NCI-H460 (cell line): ENCODE data around the gene HK3. TPM values are rescaled to one million over a fixed set of nuclear protein-coding genes. Genes with fewer than 3 reads are reported as not detected.
"Not testable (repeated sequence)": the region's sequence is repeated elsewhere in the genome, so short reads cannot be mapped to it uniquely, and the experiment has no call there.

Experiments used
- DNase-seq: peaks from one replicate; pipeline ENCODE4 v3.0.0-alpha.2; 2016; ENCODE audit warnings: low read depth; ENCODE audit errors: extremely low read depth
- total RNA-seq: library from RNA; depleted of rRNA; stranded (reverse); fragments of >200 nt; shearing (Covaris generic); gene quantifications from 2 replicates; pipeline ENCODE4 v1.2.3, GENCODE V29; 2014

The HK3 gene
- total RNA-seq, 1 experiment from 2014 or later = not detected

DNA sequence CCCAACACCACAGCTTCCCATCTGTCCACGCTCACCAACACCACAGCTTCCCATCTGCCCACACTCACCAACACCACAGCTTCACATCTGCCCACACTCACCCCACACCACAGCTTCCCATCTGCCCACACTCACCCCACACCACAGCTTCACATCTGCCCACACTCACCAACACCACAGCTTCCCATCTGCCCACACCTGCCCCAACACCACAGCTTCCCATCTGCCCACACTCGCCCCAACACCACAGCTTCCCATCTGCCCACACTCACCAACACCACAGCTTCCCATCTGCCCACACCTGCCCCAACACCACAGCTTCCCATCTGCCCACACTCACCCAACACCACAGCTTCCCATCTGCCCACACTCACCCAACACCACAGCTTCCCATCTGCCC lies 26.6 kb downstream of the HK3 start:
- DNase-seq = not testable (repeated sequence)

DNA sequence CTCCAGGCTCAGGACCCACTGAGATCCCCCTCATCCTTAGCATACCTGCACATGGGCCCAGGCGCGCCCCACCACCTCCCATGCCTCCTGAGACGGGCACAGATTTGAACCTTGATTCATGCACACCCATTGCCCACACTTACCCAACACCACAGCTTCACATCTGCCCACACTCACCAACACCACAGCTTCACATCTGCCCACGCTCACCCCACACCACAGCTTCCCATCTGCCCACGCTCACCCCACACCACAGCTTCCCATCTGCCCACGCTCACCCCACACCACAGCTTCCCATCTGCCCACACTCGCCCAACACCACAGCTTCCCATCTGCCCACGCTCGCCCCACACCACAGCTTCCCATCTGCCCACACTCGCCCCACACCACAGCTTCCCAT lies 28.5 kb downstream of the HK3 start:
- not testable (repeated sequence) for DNase-seq

DNA sequence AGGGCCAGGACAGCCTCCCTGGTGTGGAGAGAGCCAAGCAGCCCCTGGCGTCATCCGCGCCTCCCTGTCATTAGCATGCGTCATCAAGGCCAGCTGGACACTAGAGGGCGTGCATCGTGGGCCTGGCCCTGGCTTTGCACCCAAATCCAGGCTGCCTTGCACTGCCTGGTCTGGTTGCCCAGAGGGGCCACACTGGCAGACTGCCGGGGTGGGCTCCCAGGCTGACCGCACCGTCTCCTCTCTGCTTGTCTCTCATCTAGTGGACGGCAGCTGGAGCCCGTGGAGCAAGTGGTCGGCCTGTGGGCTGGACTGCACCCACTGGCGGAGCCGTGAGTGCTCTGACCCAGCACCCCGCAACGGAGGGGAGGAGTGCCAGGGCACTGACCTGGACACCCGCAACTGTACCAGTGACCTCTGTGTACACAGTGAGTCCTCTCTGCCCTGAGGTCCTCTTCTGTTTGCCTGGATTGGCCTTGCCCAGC lies 29.0 kb downstream of the HK3 start:
- DNase-seq = peak; percentile 64

DNA sequence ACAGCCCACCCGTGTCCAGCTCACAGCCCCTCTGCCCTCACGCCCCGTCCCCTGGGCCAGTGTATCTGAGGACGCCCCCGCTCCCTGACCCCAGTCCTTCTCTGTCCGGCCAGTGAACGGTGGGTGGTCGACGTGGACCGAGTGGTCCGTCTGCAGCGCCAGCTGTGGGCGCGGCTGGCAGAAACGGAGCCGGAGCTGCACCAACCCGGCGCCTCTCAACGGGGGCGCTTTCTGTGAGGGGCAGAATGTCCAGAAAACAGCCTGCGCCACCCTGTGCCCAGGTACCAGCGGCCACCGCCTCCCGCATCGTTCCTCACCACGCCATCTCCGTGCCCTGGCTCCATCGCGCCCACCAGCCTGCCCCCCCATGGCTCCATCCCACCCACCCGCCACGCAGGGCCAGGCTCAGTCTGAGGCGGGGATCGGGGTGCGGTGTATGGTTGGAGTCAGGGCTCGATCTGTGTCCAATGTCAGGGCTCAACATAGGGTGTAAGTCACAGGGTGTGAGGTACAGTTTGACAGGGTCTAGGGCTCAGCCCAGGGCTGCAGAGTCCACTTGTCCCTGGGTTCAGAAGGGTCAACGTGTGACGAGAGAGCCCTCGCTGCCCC lies 29.5 kb downstream of the HK3 start:
- DNase-seq = no peak

DNA sequence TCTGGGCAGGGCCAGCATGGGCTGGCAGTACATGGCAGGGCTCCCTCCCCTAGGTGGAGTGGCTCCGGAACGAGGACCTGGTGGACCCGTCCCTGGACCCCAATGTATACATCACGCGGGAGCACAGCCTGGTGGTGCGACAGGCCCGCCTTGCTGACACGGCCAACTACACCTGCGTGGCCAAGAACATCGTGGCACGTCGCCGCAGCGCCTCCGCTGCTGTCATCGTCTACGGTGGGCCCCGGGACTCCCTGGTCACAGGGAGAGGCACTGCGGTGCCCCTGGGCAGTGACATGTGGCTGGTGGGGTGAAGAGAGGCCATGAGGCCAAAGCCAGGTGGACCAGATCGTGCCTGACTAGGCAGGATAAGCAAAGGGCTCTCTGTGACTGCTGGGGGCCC lies 30.4 kb downstream of the HK3 start:
- no peak for DNase-seq

DNA sequence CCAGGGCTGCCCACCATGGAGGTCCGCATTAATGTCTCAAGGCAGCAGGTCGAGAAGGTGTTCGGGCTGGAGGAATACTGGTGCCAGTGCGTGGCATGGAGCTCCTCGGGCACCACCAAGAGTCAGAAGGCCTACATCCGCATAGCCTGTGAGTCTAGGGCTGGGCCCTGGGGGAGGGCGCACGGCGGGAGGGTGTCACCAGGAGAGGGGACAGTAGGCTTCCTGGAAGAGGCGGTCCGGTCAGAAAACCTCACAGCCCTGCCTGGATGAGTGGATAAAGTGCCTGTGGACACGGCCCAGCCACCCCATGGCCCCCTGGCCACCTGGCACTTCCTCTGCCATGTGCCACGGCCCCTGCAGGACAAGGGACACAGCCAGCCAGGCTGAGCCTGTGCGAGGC lies 31.0 kb downstream of the HK3 start:
- no peak for DNase-seq

DNA sequence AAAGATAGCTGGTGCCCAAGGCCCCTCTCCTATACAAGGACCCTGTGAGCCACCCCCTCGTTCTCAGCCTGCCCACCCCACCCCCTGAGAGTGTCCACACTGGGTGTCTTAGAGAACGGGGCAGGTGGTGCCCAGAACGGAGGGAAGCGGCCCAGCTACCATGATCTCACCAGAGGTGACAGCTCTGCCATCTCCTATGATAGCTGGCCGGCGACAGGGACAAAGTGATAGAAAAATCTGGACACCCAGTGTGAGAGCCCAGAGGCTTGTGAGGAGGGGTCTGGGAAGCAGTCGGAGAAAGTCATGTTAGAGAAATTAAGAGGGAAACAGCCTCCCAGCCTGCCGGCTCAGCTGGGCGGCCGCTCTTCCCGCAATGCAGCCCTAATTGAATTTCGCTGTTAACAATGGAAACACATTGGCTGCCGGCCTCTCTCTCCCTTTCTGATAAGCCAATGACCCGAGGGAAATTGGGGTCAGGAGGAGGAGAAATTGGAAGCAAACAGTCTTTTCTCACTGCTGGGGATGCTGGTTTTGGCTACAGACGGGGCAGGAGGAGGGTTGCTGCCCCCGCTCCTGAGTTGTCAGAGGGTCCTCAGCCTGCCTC lies 32.3 kb downstream of the HK3 start:
- no peak for DNase-seq

DNA sequence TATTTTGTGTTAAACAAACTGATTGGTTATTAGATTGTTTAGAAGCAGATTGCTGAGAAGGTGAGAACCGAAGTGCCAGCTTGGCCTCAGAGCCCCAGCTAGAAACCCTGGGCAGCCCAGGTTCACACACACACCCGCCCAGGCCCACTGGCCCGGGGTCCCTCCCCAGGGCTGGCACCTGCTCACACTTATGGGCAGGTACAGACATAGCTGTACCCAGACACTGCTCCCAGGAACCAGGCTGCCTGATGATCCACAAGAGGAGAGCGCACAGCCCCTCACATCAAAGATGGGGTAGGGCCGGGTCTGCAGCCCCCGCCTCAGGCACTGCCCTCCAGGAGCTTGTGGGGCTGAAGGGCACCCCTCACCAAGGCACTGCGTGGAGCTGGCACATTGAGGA lies 33.2 kb downstream of the HK3 start:
- no peak for DNase-seq

DNA sequence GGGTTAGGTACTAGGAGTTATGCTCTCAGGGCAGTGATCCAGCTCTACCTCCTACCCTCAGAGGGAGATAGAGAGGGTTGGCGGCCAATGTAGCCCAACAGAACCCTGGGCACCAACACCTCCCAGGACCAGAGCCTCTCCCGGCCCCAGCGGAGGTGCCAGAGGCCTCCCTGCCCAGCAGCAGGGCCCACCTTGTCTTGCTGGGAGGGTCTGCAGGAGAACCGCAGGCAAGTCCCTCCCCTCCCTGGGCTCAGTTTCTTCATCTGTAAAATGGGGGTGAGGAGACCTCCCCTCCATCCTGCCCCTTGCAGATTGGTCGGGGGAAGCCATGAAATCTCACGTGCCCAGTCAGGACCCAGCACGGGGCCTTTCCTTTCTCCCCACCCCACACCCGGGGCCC lies 34.4 kb downstream of the HK3 start:
- DNase-seq = no peak

DNA sequence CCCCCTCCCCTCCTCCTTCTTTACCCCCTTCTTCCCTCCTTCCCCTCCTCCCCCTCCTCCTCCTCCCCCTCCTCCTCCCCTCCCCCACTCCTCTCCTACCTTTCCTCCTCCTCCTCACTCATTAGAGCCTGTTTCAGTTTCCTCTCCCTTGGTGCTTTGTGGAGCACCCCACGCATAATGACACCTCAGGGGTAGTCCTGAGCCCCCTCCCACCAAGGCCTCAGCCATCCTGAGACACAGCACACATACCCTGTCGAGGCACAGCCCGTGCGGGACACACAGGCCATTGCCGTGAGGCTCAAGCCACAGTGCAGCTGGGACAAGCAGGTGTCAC lies 35.4 kb downstream of the HK3 start:
- DNase-seq = no peak

DNA sequence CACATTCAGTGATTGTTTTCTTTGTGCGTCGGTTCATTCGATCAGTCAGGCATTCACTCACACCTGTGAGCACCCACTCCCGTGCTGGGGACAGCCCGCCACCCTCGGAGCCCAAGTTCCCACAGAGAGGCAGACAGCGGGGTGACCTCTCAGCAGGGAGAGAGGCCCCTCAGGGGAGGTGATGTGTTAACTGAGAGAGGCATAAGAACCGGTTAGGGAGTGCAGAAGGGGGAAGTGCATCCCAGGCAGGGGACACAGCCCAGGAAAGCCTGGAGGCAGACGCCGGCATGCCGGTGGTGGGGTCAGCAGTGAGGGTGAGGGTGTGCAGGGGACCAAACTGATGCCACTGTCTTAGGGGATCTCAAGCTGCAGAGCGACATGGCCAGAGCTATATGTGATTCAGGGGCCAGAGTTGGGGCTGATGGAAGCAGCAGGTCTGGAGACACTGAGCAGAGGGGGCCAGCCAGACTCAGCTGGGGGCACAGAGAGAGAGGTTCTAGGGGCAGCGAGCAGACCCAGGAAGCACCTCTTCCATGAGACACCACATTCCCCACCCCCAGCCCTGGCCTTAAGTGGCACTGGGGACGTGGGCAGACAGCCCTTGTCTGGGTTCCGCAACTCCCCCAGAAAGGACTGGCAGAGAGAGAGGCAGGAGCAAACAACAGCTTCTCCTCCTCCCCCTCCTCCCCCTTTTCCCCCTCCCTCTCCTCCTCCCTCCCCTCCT lies 35.9 kb downstream of the HK3 start:
- no peak for DNase-seq

DNA sequence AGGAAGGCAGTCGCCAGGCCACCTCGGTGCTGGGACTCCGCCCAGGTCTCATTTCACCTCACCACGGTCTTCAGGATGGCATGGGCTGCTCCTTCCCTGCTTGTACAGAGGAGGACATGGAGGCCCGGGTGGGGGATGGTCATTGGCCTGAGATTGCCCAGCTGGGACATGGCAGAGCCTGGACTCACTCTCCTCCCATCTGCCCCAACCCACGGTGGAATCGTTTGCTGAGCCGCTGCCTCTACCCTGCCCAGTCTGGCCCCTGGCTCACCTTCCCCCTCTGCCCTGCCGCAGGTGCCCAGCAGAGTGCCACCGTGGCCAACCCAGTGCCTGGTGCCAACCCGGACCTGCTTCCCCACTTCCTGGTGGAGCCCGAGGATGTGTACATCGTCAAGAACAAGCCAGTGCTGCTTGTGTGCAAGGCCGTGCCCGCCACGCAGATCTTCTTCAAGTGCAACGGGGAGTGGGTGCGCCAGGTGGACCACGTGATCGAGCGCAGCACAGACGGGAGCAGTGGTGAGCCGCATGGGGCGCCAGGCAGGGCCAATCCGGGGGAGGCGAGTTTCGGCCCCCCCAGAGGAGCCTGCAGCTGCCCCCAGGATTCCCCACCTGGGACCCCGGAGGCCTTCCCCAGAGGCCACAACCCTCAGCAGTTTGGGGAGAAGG lies 36.7 kb downstream of the HK3 start:
- no peak for DNase-seq

DNA sequence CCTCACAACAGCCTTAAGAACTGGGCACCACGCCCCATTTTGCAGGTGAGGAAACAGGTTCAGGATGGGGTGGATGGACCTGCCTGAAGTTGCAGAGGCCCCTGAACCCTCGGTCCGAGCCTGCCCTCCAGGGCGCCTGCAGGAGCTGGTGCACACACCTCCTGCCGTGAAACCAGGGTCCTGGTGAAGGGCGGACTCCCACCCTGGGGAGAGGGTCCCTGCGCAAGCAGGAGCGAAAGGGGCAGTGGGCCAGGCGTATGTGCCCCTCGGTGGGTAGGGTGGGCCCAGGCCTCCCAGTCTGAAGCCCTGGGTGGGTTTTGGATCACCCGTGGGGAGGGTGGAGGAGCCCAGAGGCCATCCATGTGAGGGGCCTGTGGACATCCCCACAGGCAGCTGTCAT lies 37.9 kb downstream of the HK3 start:
- no peak for DNase-seq

DNA sequence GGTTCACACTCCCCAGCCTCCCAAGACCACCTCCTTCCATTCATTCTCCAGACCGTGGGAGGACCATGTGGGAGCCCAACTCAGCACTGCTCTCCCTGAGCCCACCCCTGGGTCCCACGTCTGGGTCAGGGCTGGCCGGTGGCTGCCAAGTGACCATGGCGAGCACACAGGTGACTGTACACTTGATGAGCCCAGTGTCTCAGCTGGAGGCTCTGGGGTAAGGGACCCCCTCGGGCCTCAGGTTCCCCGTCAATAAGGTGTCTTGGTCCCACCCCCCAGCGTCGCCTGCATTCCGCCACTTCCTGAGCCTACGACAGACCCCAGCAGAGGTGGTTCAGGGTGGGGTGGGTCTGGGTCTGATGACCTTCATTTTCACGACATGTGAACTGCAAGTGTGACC lies 38.8 kb downstream of the HK3 start:
- no peak for DNase-seq

DNA sequence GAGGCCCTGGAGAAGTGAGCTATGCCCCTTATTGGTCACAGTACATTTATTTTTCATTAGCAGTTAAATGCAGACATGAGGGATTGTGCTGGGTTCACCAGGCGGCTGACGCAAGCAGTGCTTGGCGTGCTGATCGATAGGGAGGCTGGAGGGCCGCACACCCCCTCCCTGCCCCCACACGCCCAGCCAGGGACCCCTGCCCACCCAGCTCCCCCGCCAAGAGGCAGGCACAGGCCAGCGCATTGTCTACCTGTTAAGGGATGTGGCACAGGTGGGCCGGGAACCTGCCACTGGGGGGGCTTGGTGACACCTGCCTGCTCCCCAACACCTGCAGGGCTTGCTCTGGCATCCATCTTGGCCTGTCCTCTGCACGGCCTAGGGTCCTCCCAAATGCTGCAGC lies 39.2 kb downstream of the HK3 start:
- no peak for DNase-seq

DNA sequence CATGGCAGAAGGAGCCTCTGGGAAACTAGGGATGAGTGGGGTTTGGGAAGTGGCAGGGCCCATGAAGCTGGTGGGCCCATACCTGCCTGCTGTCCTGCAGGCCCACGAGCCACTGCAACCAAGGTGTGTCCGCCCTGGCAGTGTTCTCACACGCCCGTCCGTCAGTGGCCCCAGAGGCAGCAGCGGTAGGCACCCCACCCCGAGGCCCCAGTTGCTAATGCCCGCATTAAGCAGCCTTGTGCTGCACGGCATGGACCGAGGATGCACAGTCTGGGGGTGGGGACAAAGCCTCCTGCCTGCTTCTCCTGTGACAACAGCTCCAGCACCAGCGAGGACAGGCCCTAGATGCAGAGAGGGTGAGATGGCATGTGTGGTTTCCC lies 41.3 kb downstream of the HK3 start:
- DNase-seq = no peak

DNA sequence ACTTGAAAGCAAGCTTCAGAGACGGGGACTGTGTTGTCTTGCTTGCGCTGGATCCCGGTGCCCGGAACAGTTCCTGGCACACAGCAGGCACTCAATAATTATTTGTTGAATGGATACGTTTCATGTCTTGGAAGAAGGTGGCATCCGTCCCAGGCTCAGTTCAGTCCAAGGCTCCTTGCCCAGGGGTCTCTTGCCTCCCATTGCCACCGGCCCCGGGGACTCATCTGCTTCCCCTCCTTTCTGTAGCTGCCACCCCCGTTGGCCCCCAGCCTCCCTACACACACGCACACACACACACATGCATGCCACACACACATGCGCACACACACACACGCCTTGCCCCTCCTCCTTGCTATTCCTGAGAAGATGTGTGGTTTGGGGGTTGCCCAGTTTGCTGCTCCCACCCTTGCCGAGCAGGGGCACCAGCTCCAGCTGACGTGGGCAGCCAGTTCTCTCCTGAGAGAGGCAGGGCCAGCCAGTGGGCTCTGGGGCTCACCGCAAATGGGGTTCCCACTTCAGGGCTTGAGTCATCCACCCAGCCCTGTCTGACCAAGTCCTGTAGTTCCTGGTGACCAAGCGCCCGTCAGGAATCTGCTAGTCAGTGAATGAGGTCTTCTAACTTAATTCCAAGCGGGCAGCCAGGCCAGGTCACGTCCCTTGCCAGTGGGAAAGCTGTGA lies 41.8 kb downstream of the HK3 start:
- no peak for DNase-seq

DNA sequence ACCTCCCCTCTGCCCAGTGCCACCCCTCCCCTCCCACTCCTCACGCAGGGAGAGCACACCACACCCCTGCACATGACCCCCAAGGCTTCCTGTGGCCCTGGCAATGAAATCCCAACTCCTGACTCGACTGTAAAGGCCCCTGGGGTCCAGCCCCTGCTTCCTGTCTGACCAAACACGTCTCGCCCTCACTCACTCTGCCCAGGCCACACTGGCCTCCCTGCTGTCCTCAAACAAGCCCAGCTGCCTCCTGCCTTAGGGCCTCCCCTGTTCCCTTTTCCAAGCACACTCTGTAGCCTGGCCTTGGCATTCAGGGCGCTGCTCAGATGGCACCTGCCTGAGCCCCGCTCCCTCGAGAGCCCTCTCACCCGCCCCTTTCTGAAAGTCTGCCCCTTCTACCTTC lies 42.4 kb downstream of the HK3 start:
- no peak for DNase-seq

DNA sequence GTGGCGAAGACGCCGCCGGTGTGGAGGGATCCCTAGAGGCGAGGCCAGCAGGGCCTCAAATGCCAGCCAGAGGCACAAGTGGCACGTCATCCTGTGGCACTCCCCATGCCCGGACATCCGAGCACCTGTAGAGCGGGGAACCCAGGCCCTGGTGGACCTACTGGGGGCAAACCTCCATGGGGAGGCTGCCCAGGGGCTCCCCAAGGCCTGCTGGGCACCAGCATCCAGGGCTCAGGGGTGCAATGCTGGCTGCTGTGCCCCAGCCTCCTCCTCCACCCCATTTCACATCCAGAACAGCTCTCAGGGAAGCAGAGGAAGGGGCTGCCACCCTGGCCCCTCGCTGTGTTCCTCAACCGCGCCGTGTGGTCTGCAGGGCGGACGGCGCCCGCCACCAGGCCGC lies 43.5 kb downstream of the HK3 start:
- DNase-seq = no peak

DNA sequence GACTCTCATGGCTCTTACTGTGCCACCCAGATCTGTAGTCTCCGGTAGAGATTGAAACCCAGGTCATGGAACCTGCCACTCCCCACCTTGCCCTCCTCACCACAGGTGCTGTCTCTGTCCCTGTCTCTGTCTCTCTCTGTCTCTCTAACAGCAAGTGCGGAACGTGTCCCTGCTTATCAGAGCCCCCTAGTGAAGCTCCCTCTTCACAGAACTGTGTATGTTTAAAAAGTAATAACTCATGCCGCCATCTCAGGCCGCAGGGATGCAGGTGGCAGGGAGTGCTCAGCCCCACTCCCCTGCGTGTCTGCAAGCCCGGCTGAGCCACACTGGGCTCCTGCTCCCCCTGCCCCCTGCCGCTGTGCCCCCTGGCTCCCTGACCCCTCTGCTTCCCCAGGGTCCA lies 45.0 kb downstream of the HK3 start:
- no peak for DNase-seq

DNA sequence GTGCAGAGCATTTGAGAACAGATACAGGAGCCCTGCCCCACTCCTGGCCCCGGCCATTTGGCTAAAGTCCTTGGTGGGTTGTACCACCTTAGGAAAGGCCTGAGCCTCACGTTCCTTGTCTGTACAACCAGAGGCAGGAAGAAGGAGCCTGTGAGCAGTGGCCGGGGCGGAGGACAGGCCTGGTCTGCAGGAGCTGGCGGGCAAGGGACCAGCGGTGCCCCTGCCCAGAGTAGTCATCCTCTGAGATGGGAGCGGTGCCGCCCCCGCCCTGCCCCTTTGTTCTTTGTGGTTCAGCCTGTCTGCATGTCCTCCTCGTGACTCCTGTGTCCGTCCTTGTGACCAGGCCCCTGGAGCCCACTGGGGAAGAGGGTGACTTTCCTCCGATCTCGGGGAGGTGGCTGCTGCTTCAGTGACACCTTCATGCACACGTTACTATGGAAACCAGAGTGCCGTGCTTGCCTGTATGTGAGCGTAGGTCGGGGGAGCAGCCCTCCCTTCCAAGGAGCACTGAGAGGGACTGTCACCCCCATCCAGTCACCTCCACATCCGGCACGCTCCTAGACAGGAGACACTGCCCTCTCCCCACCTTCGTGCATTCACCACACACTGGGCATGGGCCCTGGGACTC lies 45.9 kb downstream of the HK3 start:
- DNase-seq = no peak
